GM18907 (cell line): ENCODE data around the gene PPP1R13B.

Experiments used
- ATAC-seq: cut with Tn5 transposase; IDR thresholded peaks from one replicate; pipeline ENCODE4 v1.9.1; 2021; ENCODE audit warnings: mild to moderate bottlenecking, moderate library complexity; ENCODE audit not compliant: unreplicated experiment

Gene PPP1R13B

GRCh38 chr14:103838117-103838516 is 9.3 kb downstream of the PPP1R13B start:
- ATAC-seq = no peak

GRCh38 chr14:103836976-103837725 is 10.2 kb downstream of the PPP1R13B start:
- no peak for ATAC-seq

GRCh38 chr14:103834956-103835355 is 12.4 kb downstream of the PPP1R13B start:
- ATAC-seq = no peak

GRCh38 chr14:103833711-103834110 is 13.7 kb downstream of the PPP1R13B start:
- ATAC-seq = no peak

GRCh38 chr14:103832046-103832445 is 15.3 kb downstream of the PPP1R13B start:
- ATAC-seq = no peak

GRCh38 chr14:103830511-103831270 is 16.7 kb downstream of the PPP1R13B start:
- no peak for ATAC-seq

GRCh38 chr14:103828315-103828967 is 18.9 kb downstream of the PPP1R13B start:
- ATAC-seq = no peak

GRCh38 chr14:103825101-103825500 is 22.3 kb downstream of the PPP1R13B start:
- no peak for ATAC-seq

GRCh38 chr14:103820908-103821307 is 26.5 kb downstream of the PPP1R13B start:
- ATAC-seq = no peak

GRCh38 chr14:103820382-103820781 is 27.0 kb downstream of the PPP1R13B start:
- ATAC-seq = no peak

GRCh38 chr14:103819503-103820307 is 27.7 kb downstream of the PPP1R13B start:
- no peak for ATAC-seq

GRCh38 chr14:103818870-103819269 is 28.5 kb downstream of the PPP1R13B start:
- ATAC-seq = no peak

- ATAC-seq = no peak
These were observed 29.0 kb downstream of the PPP1R13B start for GRCh38 chr14:103818422-103818821.

GRCh38 chr14:103817595-103817994 is 29.8 kb downstream of the PPP1R13B start:
- ATAC-seq = no peak

- no peak for ATAC-seq
These were observed 30.4 kb downstream of the PPP1R13B start for GRCh38 chr14:103816991-103817390.

- no peak for ATAC-seq
These were observed 32.1 kb downstream of the PPP1R13B start for GRCh38 chr14:103815253-103815652.

- ATAC-seq = no peak
These were observed 36.2 kb downstream of the PPP1R13B start for GRCh38 chr14:103811189-103811588.

- ATAC-seq = no peak
These were observed 38.9 kb downstream of the PPP1R13B start for GRCh38 chr14:103808403-103809001.

- no peak for ATAC-seq
These were observed 40.6 kb downstream of the PPP1R13B start for GRCh38 chr14:103806805-103807204.

- ATAC-seq = no peak
These were observed 41.7 kb downstream of the PPP1R13B start for GRCh38 chr14:103805708-103806107.
